GM23248 (cell line): ENCODE measurements around the gene TP53I13. TPM values are rescaled to one million over a fixed set of nuclear protein-coding genes. Genes with fewer than 3 reads are reported as not detected.

Experiments
- DNase-seq: peaks from one replicate; pipeline ENCODE4 v3.0.0-alpha.2; 2015
- H2AFZ ChIP-seq: fragments of 200-600 bp; sonication (generic); 2 replicates; pipeline ENCODE4 v1.6.1; 2016; ENCODE audit warnings: antibody characterized with exemption
- H3F3A ChIP-seq: fragments of 200-600 bp; sonication (generic); 2 replicates; pipeline ENCODE4 v1.6.1; 2016; ENCODE audit warnings: mild to moderate bottlenecking, antibody characterized with exemption, mixed run types; ENCODE audit not compliant: insufficient read depth
- H3K27ac ChIP-seq: fragments of 200-600 bp; sonication (generic); 2 replicates; pipeline ENCODE4 v1.5.1; 2016; ENCODE audit warnings: mild to moderate bottlenecking
- H3K27me3 ChIP-seq: fragments of 200-600 bp; sonication (generic); replicated peaks from 2 replicates; pipeline ENCODE4 v1.6.1; 2016; ENCODE audit warnings: mild to moderate bottlenecking; ENCODE audit not compliant: insufficient read depth
- H3K36me3 ChIP-seq: fragments of 200-600 bp; sonication (generic); 2 replicates; pipeline ENCODE4 v1.6.1; 2016; ENCODE audit warnings: low read depth, mild to moderate bottlenecking
- H3K4me1 ChIP-seq: fragments of 200-600 bp; sonication (generic); 2 replicates; pipeline ENCODE4 v1.6.1; 2016; ENCODE audit warnings: mild to moderate bottlenecking; ENCODE audit not compliant: insufficient read depth
- H3K4me2 ChIP-seq: fragments of 200-600 bp; sonication (generic); one replicate; pipeline ENCODE4 v1.6.1; 2016; ENCODE audit warnings: mild to moderate bottlenecking; ENCODE audit not compliant: unreplicated experiment
- H3K4me3 ChIP-seq: fragments of 200-600 bp; sonication (generic); 2 replicates; pipeline ENCODE4 v1.5.1; 2016; ENCODE audit warnings: mild to moderate bottlenecking
- H3K79me2 ChIP-seq: fragments of 200-600 bp; sonication (generic); 2 replicates; pipeline ENCODE4 v1.6.1; 2016; ENCODE audit warnings: mild to moderate bottlenecking; ENCODE audit not compliant: insufficient read depth
- H3K9ac ChIP-seq: fragments of 200-600 bp; sonication (generic); 2 replicates; pipeline ENCODE4 v1.6.1; 2016; ENCODE audit warnings: mild to moderate bottlenecking
- H3K9me2 ChIP-seq: fragments of 200-600 bp; sonication (generic); 2 replicates; pipeline ENCODE4 v1.6.1; 2016; ENCODE audit warnings: mixed run types, mild to moderate bottlenecking, moderate library complexity; ENCODE audit not compliant: insufficient read depth
- H3K9me3 ChIP-seq: fragments of 200-600 bp; sonication (generic); one replicate; pipeline ENCODE4 v1.6.1; 2017; ENCODE audit warnings: low read depth
- H4K20me1 ChIP-seq: fragments of 200-600 bp; sonication (generic); 2 replicates; pipeline ENCODE4 v1.6.0; 2016; ENCODE audit not compliant: insufficient read depth
- EZH2 ChIP-seq: fragments of 200-600 bp; sonication (generic); IDR thresholded peaks from 2 replicates; pipeline ENCODE4 v1.6.1; 2018; ENCODE audit warnings: antibody characterized with exemption, mild to moderate bottlenecking; ENCODE audit not compliant: insufficient read depth, poor library complexity, severe bottlenecking
- EZH2phosphoT487 ChIP-seq: fragments of 200-600 bp; sonication (generic); IDR thresholded peaks from 2 replicates; pipeline ENCODE4 v1.6.1; 2018; ENCODE audit warnings: antibody characterized with exemption, moderate library complexity, mild to moderate bottlenecking, low read depth; ENCODE audit not compliant: insufficient read depth
- WGBS, 2 experiments: methylation state at CpG; one replicate each; pipeline ENCODE4 v1.1.6; 2015 to 2017; ENCODE audit warnings: low lambda C conversion rate in 2 of 2, low coverage in 1 of 2; ENCODE audit errors: missing lambda C conversion rate in 2 of 2; 5-methylcytosine and 5-hydroxymethylcytosine counted together
- in situ Hi-C: fragments of 300-500 bp; cut with MboI; formaldehyde crosslinking; loops from 2 replicates; pipeline ENCODE4 v1.15.0; 2020
- polyA plus RNA-seq: library from polyadenylated mRNA; unstranded; fragments of >200 nt; fragmentation: Nextera tagmentation; extraction: Ambion mirVana; gene quantifications from 2 replicates; pipeline ENCODE4 v1.2.1, GENCODE V29; 2016
- total RNA-seq: library from RNA; depleted of rRNA; stranded (reverse); fragments of >200 nt; shearing (Covaris generic); gene quantifications from 2 replicates; pipeline ENCODE4 v1.2.3, GENCODE V29; 2014

TP53I13 gene
- total and polyA plus RNA-seq, 2 experiments from 2014 or later: 37.3 to 67.2 TPM

DNA sequence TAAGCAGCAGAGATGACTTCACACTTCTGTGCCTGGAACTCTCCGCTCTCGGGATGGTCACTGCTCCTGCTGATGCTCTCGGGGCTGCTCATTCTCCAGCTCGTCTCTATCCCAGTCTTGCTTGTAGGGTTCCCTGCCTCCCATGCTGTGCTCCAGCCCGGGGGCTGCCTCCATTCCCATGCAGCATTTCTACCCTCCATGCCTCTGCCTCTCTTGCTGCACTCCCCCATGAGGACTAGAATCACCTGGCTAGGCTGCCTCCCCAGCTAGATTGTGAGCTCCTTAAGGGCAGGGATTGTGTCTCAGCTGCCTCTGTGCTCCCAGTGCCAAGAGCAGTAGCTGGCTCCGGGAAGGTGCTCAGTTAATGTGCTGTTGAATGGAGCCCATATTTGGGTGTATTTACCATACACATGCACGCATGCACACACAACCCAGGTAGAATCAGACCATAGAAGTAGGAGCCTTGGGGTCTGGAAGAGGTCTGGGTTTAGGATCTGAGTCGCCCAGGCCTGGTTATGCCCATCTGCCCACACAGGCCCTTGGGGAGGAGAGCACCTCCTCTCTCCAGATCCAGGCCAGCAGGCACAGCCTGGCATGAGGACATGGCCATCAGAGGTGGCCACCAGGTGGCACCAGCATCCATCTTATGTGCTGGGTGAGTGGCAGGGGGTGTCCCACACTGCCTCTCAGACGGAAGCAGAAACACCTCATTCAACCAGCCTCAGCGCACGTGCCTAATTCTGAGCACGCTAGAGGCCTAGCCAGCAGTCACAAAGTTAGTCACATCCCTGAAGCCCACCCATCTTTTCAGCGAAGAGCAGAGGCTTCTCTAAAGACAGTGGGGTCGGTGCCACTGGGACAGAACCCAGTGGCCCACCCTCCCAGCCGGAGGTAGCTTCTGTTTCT is 11.6 kb downstream of the TP53I13 start:
- TF ChIP-seq EZH2phosphoT487: no peak
- TF ChIP-seq EZH2: no peak
- Histone ChIP-seq H3F3A (no peaks in the 10 kb centered on the region), H3K27ac (no peak overlapping the region), H3K9me3 (no peaks in the 10 kb centered on the region), H3K9ac (no peak overlapping the region), H2AFZ (no peak overlapping the region), H3K27me3 (no peaks in the 10 kb centered on the region), H3K4me1 (peaks cover 7% of the 10 kb centered on the region; the same call in 1 of the 2 replicates), H3K4me3 (no peak overlapping the region), H3K79me2 (peaks cover 32% of the 10 kb centered on the region), H3K9me2 (no peaks in the 10 kb centered on the region), H3K36me3 (peaks cover 5% of the 10 kb centered on the region; the same call in 1 of the 2 replicates), H4K20me1 (peaks cover 3% of the 10 kb centered on the region; the same call in 1 of the 2 replicates), H3K4me2 (no peak overlapping the region)
- in situ Hi-C loops: no loop called here
- DNase-seq: peak; percentile 87
- WGBS, 2 experiments: 53 to 56% methylated on average over 15 of the region's 15 CpGs

GRCh38 chr17:29581583-29582253 is 13.2 kb downstream of the TP53I13 start:
- WGBS, 2 experiments: 87 to 88% methylated on average over 17 to 18 of the region's 20 CpGs
- in situ Hi-C loops: no loop called here
- H3F3A ChIP-seq: no peaks in the 10 kb centered on the region
- no peak overlapping the region for H3K9ac ChIP-seq
- H3K27ac ChIP-seq: no peak overlapping the region
- H3K36me3 ChIP-seq: no peaks in the 10 kb centered on the region; the same call in 1 of the 2 replicates
- no peak overlapping the region for H3K4me2 ChIP-seq
- H4K20me1 ChIP-seq: peaks cover 3% of the 10 kb centered on the region; the same call in 1 of the 2 replicates
- H3K9me3 ChIP-seq: no peaks in the 10 kb centered on the region
- H3K9me2 ChIP-seq: no peaks in the 10 kb centered on the region
- H3K27me3 ChIP-seq: no peaks in the 10 kb centered on the region
- DNase-seq: no peak
- H3K4me1 ChIP-seq: peaks cover 9% of the 10 kb centered on the region; the same call in 1 of the 2 replicates
- peaks cover 48% of the 10 kb centered on the region for H3K79me2 ChIP-seq
- TF ChIP-seq EZH2phosphoT487 (no peak), EZH2 (no peak)
- H3K4me3 ChIP-seq: no peak overlapping the region
- H2AFZ ChIP-seq: no peak overlapping the region

- H3K36me3 ChIP-seq: no peaks in the 10 kb centered on the region; the same call in 1 of the 2 replicates
- peaks cover 9% of the 10 kb centered on the region; the same call in 1 of the 2 replicates for H3K4me1 ChIP-seq
- 56 to 58% methylated on average over 10 of the region's 10 CpGs for WGBS, 2 experiments
- H3K9me2 ChIP-seq: no peaks in the 10 kb centered on the region
- H3K9me3 ChIP-seq: no peaks in the 10 kb centered on the region
- peaks cover 54% of the 10 kb centered on the region for H3K79me2 ChIP-seq
- H3K9ac ChIP-seq: no peak overlapping the region
- peaks cover 3% of the 10 kb centered on the region; the same call in 1 of the 2 replicates for H4K20me1 ChIP-seq
- DNase-seq: no peak
- H3K27me3 ChIP-seq: no peaks in the 10 kb centered on the region
- no peak overlapping the region for H3K27ac ChIP-seq
- in situ Hi-C loops: no loop called here
- no peak overlapping the region for H2AFZ ChIP-seq
- no peak overlapping the region for H3K4me2 ChIP-seq
- TF ChIP-seq EZH2 (no peak), EZH2phosphoT487 (no peak)
- no peaks in the 10 kb centered on the region for H3F3A ChIP-seq
- H3K4me3 ChIP-seq: no peak overlapping the region
Observed at GRCh38 chr17:29582254-29582765, 13.8 kb downstream of the TP53I13 start.

DNA sequence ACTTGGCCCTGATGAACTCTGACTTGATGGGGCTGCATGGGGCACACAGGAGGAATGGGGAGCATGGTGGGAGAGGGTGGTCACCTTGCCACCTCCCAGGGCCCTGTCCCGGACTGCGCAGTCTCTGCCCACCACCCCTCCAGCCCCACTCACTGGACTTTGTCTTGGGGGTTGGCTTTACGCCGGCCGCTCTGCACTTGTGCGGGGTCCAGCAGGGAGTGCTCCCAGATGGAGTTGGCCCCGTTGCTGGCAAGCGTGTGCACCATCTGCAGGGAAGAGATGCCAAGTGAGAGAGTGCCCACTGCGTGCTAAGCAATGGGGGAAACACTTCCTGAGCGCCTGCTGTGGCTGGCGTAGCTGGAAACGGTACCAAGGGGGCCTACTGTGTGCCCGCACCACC is 14.3 kb downstream of the TP53I13 start:
- H4K20me1 ChIP-seq: peaks cover 3% of the 10 kb centered on the region; the same call in 1 of the 2 replicates
- no peaks in the 10 kb centered on the region for H3K9me3 ChIP-seq
- H3K4me1 ChIP-seq: peaks cover 9% of the 10 kb centered on the region
- H3K4me3 ChIP-seq: no peak overlapping the region
- H3K9ac ChIP-seq: no peak overlapping the region
- in situ Hi-C loops: no loop called here
- H3K27ac ChIP-seq: no peak overlapping the region
- no peaks in the 10 kb centered on the region for H3F3A ChIP-seq
- no peaks in the 10 kb centered on the region for H3K27me3 ChIP-seq
- WGBS, 2 experiments: 57 to 64% methylated on average over 13 of the region's 13 CpGs
- H3K9me2 ChIP-seq: no peaks in the 10 kb centered on the region
- no peak overlapping the region for H2AFZ ChIP-seq
- peaks cover 58% of the 10 kb centered on the region for H3K79me2 ChIP-seq
- DNase-seq: no peak
- H3K4me2 ChIP-seq: no peak overlapping the region
- no peaks in the 10 kb centered on the region; the same call in 1 of the 2 replicates for H3K36me3 ChIP-seq
- no peak for TF ChIP-seq EZH2phosphoT487
- no peak for TF ChIP-seq EZH2
